Right renal cortex interstitium (tissue), 3 donors: Measurements from ENCODE around the gene PPIP5K2. TPM values are rescaled to one million over a fixed set of nuclear protein-coding genes. Genes with fewer than 3 reads are reported as not detected.
A peak's percentile ranks its signal among the peaks of the same experiment; 100 is the strongest.

ENCODE experiments used
- DNase-seq, 3 donors: peaks; one replicate each; pipeline ENCODE4 v3.0.0-alpha.2; 2013; ENCODE audit warnings: low read depth in 3 of 3, low spot score in 2 of 3
- polyA plus RNA-seq, 3 donors: library from polyadenylated mRNA; unstranded; fragments of 120-200 nt; gene quantifications; one replicate each; pipeline ENCODE4 v1.2.1, GENCODE V29; 2013; ENCODE audit not compliant: insufficient read length in 3 of 3

The PPIP5K2 gene
- polyA plus RNA-seq, 3 donors, result 77.3 to 92.2 (median 91.6) TPM

DNA sequence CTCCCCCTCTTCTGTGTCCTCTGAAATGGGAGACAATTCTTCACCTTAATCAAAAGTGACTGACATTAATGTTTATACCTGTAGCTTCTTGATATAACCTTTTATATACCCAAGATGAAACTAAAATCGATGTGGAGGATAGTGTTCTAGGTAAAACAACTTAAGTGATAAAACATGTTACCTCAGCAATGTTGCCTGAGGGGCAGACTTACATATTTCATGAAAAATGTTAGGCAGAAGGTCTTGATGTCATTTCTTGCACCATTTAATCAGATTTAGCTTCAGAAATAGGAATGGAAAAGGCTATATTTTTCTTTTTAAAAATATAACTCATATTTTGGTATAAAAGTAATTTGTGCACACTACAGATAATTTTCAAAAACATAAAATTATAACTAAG lies 115.8 kb downstream of the PPIP5K2 start:
- DNase-seq, result no peak

DNA sequence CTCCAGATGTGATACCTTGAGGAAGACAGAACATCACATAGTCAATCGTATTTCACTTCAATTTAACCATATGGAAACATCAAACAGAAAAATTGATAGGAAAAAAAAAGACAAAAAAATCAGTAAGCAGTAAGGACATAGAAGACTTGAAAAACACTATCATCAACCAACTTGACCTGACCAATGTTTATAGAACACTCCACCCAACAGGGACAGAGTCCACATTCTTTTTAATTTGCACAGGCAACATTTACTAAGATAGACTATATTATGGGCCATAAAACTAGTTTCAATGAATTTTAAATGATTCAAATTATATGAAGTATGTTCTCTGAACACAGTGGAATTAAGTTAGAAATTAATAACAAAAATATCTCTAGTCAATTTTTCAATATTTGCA lies 117.7 kb downstream of the PPIP5K2 start:
- DNase-seq, result no peak

DNA sequence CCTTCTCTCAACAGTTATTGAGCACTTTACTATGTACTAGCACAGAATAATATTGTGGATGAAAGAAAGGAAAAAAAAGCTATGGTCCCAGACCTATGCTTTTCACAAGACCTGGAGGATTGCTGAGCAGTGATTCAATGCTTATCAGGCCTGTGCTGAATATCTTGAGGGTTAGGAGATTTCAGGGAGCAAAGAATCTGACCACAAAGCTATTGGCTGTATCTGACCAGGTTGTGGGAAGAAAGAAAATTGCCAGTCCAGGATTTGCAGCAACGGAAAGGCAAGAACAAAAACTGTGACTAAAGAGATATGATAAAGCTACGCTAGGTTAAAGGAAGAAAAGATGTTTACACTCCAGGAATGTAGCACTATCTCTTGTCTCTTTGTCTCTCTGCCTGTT lies 123.6 kb downstream of the PPIP5K2 start:
- no peak for DNase-seq

DNA sequence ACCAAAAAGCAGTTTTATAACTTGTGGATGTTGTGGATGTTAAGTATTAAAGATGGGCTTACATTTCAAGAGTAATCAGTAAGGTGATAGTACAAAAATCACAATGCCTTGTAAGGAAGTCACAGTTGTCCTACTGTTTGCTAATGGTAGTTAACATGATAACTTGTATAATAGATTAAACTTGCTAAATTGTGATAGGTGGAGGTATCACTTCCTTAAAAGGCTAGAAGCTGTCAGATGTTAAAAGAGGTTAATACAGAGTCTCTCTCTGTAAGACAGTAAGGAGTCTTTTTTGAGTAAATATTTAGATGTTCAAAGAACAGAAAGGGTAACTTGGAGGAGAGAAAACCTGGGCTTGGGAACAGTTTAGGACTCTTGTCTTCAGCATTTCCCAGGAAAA lies 124.3 kb downstream of the PPIP5K2 start:
- no peak for DNase-seq

DNA sequence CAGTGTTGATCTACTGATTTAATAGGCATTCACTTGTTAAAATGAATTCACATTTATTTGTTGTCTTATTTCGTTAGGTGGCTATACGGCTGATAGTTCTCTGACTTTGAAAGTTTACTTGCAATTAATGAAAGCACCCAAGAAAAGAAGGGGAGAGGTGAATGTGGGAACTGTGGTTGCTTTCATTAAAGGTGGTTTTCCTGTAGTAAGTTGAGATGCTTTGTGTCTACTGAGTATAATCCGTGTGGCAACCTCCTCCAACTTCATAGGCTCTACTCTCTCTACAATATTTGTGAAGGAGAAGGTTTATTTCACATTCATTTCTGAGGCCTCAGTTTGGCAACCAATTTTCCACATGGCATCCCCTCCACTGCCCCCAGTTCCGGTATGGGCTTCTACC lies 125.7 kb downstream of the PPIP5K2 start:
- DNase-seq, result no peak

DNA sequence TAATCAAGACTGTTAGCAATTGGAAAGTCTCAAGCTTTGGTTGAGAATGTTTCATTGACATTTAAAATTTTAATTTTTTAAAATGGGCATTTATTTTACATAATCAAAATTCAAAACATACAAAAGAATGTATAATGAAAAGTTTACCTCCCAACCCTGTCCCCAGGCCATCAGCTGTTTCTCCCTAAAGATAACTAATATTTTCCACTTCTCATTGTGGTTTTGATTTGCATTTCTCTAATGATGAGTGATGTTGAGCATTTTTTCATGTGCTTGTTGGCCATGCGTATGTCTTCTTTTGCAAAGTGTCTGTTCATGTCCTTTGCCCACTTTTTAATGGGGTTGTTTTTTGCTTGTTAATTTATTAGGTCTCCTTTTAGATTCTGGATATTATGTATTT lies 127.0 kb downstream of the PPIP5K2 start:
- no peak for DNase-seq

DNA sequence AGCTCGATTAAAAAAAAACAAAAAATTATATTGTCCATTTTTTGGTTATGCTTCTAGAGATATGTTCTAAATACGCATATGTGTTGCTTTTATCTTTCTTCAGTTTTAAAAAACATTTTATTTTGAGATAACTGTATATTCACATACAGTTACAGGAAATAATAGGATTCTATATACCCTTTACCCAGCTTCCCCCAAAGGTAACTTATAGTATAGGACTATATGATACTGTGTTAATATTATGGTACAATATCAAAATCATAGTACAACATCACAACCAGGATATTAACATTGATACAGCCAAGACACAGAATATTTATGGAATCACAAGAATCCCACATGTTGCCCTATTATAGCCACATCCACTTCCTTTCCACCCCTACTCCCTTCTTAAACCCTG lies 129.0 kb downstream of the PPIP5K2 start:
- DNase-seq, result no peak

DNA sequence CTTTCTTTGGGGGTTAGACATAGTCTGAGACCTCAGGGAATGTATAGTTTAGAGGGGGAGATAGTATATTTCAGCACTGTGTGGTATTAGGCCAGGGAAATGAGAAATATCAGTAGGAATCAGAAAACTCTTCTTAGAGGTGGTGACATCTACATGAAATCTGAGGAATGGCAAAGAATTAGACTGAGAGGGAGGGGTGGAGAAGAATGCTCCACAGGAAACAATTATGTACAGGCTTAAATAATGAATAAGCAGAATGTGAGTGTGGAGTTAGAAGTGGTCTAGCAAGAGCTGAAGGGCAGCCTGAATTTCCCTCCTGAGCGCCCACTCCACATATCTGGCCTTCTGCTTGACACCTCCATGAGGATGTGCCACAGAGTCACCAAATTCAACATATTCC lies 134.8 kb downstream of the PPIP5K2 start:
- no peak for DNase-seq

DNA sequence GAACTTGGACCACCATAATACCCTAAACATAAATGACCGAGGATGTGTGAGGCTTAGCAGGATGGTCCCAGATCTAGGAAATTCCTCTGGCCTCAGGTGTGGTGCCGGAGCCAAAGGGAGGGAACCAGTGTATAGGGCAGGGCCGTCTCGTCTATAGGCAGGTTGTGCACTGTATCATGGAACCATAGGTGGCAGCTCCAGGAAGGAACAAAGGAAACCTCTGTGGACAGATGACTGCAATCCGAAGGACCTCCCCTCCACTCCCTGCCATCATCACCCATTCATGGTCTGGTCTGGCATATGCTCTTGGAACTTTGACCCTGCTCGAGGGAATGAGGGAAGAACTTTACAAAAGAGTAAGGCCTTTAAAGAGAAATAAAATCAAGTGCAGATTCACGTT lies 135.6 kb downstream of the PPIP5K2 start:
- DNase-seq, result no peak

DNA sequence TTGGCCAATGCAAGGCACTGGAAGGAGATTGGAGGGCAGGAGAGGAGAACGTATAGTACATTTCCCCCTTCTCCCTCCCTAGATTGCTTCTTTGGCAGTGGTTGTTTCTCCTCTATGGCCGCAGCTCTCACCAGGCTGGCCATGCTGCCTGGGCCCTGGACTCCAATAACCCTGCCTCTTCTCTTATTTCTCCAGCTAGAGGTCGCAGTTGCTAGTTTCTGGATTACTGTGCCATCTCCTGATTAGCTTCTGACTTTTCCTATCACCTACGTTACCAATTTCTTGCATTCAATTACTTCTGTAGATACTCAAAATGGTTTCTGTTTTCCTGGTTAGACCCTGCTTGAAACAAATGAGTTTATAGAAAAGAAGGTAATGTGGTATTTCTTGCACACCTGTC lies 136.1 kb downstream of the PPIP5K2 start:
- no peak for DNase-seq

DNA sequence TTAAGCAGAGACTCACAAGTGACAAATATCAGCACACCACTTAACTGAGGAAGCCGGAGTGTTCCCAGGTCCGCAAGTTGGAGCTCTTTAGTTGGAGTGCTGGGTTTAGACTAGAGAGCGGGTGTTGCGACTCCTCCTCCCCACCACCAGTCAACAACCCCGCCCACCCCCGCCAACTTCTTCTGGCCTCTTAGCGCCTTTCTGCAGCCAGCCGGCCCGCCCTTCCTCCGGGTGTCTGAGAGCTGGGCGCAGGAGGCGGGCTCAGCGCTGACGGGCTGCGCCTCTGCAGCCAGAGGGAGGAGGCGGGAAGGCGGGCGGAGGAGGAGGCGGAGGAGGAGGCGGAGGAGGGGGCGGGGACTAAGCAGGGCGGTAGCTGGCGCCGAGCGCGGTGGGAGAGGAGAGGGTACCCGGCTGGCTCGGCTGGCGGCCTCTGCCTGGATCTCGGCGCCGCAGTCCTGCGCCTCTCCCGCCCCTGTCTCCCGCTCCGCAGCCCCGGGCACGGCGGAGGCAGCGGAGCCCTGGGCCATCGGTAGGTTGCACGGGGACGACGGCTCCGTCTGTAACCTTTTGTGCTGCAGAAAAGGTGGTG lies 138.4 kb downstream of the PPIP5K2 start, which contains the start of gene MACIR:
Gene MACIR (plus strand): TSS at position 396 of the 589 bp plus-strand sequence. CDS start 17,157 bp downstream, outside the sequence.
- peak; percentile 80 to 93 (median 89) for DNase-seq

DNA sequence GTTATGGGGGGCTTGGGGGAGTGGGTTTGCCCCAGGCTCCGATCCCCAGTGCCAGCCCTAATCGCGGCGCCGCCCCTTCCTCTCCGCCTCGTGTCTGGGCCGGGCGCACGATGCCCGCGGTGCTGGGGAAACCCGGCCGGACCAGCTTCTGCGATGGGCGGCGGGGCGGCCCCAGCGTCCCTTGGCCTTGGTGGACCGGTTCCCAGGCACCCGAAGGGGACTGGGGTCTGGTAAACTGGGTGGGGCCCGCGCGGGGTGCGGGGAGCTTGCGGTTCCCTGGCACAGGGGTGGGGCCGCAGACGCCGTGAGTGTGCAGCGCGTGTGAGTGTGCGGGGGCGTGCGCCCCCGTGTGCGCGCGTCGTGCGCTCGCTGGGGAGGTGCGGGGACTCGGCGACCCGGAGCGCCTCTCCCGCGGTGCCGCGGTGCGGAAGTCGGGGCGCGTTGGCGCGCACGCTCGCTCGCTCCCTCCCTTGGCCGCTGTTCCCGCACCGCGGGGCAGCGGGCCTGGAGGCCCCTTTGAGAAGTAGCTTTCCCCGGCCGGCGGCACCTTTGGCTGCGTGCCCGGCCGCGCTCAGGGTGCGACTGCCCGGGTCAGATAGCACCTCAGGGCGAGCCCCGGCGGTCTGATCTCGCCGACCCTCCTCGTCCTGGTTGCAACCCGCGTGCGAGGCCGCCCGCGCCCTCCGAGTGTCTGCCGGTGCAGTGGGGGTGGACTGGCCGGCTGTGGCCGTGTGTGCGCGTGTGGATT lies 139.0 kb downstream of the PPIP5K2 start:
- DNase-seq, result peak; percentile 27 to 45 (median 29)

DNA sequence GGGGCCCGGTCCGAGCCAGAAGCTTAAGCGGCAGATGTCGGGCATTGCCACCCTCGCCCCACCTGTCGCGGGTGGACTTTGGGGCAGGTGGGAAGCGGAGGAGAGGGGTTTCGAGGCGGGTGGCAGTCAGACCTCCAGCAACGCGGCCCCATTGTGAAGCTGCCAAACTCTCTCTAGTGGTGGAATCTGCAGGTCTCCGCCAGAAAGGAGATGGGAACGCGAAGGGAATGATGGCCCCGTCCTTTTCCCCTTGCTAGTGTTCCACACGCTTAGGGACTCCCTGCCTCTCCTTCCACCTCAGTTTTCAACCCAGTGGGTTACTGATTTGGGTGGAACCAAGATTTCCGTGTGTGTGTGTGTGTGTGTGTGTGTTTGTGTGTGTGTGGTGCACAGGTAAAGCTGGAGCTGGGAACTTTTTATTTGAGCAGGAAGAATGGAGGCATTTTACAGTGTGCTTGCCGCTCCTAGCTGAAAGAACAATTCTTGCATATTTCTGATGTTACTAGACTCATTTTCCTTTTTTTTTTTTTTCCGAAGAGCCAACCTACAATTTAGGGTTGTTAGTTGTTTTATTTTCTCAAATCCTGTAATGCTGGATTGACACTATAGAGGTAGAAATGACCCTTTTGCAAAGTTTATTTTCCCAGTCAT lies 139.7 kb downstream of the PPIP5K2 start:
- DNase-seq, result peak; percentile 13 to 35 (median 33)

DNA sequence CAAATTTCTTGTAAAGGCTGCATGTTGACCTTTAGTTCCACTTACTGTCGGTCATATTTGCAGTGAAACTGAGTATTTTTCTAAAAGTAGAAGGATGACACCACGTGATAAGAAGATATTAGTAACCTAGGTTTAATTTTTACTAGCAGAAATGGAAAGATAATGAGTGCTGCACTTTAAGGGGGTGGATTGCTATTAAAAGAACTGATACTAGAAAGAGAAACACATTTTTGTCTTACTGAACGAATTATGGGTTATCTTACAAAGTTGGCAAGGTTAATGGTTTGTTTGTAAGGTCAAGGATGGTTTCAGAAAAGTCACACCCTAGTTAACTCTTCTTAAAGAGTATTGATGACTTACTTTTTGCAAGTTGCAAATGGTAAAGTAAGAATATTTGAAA lies 140.8 kb downstream of the PPIP5K2 start:
- no peak for DNase-seq

Other genes with a start within 250 kb of the PPIP5K2 start
- gene GIN1, start 163 bp upstream of the PPIP5K2 start, polyA plus RNA-seq, result 10 to 100 TPM; 13.7 to 18.1 (median 14.9) TPM
- 10 to 100 TPM; 19.1 to 21.4 (median 19.6) TPM for gene MACIR, start 138.5 kb downstream of the PPIP5K2 start, polyA plus RNA-seq